Activated CD4-positive, alpha-beta memory T cell treated with anti-CD3 and anti-CD28 coated beads for 36 hours (primary cell): Measurements from ENCODE around the gene TXNRD2. TPM values are rescaled to one million over a fixed set of nuclear protein-coding genes. Genes with fewer than 3 reads are reported as not detected.
A peak's percentile ranks its signal among the peaks of the same experiment; 100 is the strongest.

Source experiments
- CTCF ChIA-PET: fragments of 350-600 bp; sonication (Branson Sonifier 250); formaldehyde crosslinking; loops from one replicate; lab custom pipeline; 2021; ENCODE audit warnings: antibody characterized with exemption, inconsistent platforms; lab: Charles Lee
- POLR2A ChIA-PET: fragments of 350-600 bp; sonication (Branson Sonifier 250); formaldehyde crosslinking; loops from one replicate; lab custom pipeline; 2021; ENCODE audit warnings: antibody characterized with exemption; lab: Charles Lee
- DNase-seq: peaks from one replicate; pipeline ENCODE4 v3.0.0-alpha.2; 2020
- H3K27ac Mint-ChIP-seq: one replicate; pipeline ENCODE4 v1.8.0; 2021; ENCODE audit warnings: mixed read lengths
- H3K27me3 Mint-ChIP-seq: one replicate; pipeline ENCODE4 v1.8.0; 2021; ENCODE audit warnings: mixed read lengths
- H3K36me3 Mint-ChIP-seq: one replicate; pipeline ENCODE4 v1.8.0; 2021; ENCODE audit warnings: mixed read lengths
- H3K4me1 Mint-ChIP-seq: one replicate; pipeline ENCODE4 v1.8.0; 2021; ENCODE audit warnings: low read depth, mixed read lengths
- H3K4me3 Mint-ChIP-seq: one replicate; pipeline ENCODE4 v1.8.0; 2021; ENCODE audit warnings: mild to moderate bottlenecking, mixed read lengths
- H3K9me3 Mint-ChIP-seq: one replicate; pipeline ENCODE4 v1.8.0; 2021; ENCODE audit warnings: mixed read lengths
- intact Hi-C: fragments of 100-400 bp; cut with micrococcal nuclease; formaldehyde crosslinking; loops from one replicate; pipeline ENCODE4 v1.15.1; 2023
- total RNA-seq, 2 experiments: library from RNA; stranded (reverse); gene quantifications; one replicate each; pipeline ENCODE4 v1.2.3, GENCODE V29; 2021

The TXNRD2 gene
- total RNA-seq, 2 experiments from 2014 or later: 23.3 to 23.4 TPM

GRCh38 chr22:19870153-19871022, 71.2 kb downstream of the TXNRD2 start:
- Mint-ChIP-seq H3K36me3 (no peaks in the 10 kb centered on the region), H3K4me3 (no peak overlapping the region), H3K4me1 (peaks cover 11% of the 10 kb centered on the region), H3K27me3 (no peaks in the 10 kb centered on the region), H3K9me3 (no peaks in the 10 kb centered on the region), H3K27ac (no peak overlapping the region)
- ChIA-PET CTCF (no interaction called here), POLR2A (no interaction called here)
- DNase-seq: peak; percentile 7
- intact Hi-C loops: no loop called here

GRCh38 chr22:19869497-19870152, 72.0 kb downstream of the TXNRD2 start:
- peaks cover 7% of the 10 kb centered on the region for H3K4me1 Mint-ChIP-seq
- intact Hi-C loops: no loop called here
- no peak overlapping the region for H3K27ac Mint-ChIP-seq
- ChIA-PET CTCF (no interaction called here), POLR2A (no interaction called here)
- H3K36me3 Mint-ChIP-seq: no peaks in the 10 kb centered on the region
- H3K27me3 Mint-ChIP-seq: no peaks in the 10 kb centered on the region
- DNase-seq: peak; percentile 4
- no peak overlapping the region for H3K4me3 Mint-ChIP-seq
- no peaks in the 10 kb centered on the region for H3K9me3 Mint-ChIP-seq

GRCh38 chr22:19868773-19869471, 72.7 kb downstream of the TXNRD2 start:
- no peak overlapping the region for H3K27ac Mint-ChIP-seq
- no peaks in the 10 kb centered on the region for H3K27me3 Mint-ChIP-seq
- intact Hi-C loops: no loop called here
- H3K4me3 Mint-ChIP-seq: no peak overlapping the region
- DNase-seq: no peak
- POLR2A ChIA-PET: no interaction called here
- no peaks in the 10 kb centered on the region for H3K9me3 Mint-ChIP-seq
- peaks cover under 1% of the 10 kb centered on the region for H3K4me1 Mint-ChIP-seq
- CTCF ChIA-PET: interaction anchor here (0.8 kb wide), 1 partner anchor 112 kb away, joined by 3 read pairs; no protein-coding TSS in a partner anchor
- H3K36me3 Mint-ChIP-seq: no peaks in the 10 kb centered on the region

GRCh38 chr22:19868333-19868732, 73.3 kb downstream of the TXNRD2 start:
- intact Hi-C loops: no loop called here
- no peak overlapping the region for H3K27ac Mint-ChIP-seq
- no peaks in the 10 kb centered on the region for H3K27me3 Mint-ChIP-seq
- H3K4me3 Mint-ChIP-seq: no peak overlapping the region
- no peaks in the 10 kb centered on the region for H3K9me3 Mint-ChIP-seq
- no peaks in the 10 kb centered on the region for H3K36me3 Mint-ChIP-seq
- no peak for DNase-seq
- ChIA-PET CTCF (interaction anchor here (0.8 kb wide), 1 partner anchor 112 kb away, joined by 3 read pairs; no protein-coding TSS in a partner anchor), POLR2A (no interaction called here)
- H3K4me1 Mint-ChIP-seq: no peaks in the 10 kb centered on the region

- intact Hi-C loops: no loop called here
- H3K9me3 Mint-ChIP-seq: no peaks in the 10 kb centered on the region
- CTCF ChIA-PET: no interaction called here
- H3K4me3 Mint-ChIP-seq: no peak overlapping the region
- no peaks in the 10 kb centered on the region for H3K27me3 Mint-ChIP-seq
- H3K4me1 Mint-ChIP-seq: no peaks in the 10 kb centered on the region
- POLR2A ChIA-PET: no interaction called here
- no peak overlapping the region for H3K27ac Mint-ChIP-seq
- H3K36me3 Mint-ChIP-seq: no peaks in the 10 kb centered on the region
- DNase-seq: no peak
Observed at GRCh38 chr22:19867617-19868016, 74.0 kb downstream of the TXNRD2 start.

- CTCF ChIA-PET: interaction anchor here (0.9 to 1.7 kb wide), 3 partner anchors 24 to 136 kb away, joined by 3 to 8 read pairs (median 5); no protein-coding TSS in a partner anchor
- POLR2A ChIA-PET: no interaction called here
- intact Hi-C loops: no loop called here
Observed at GRCh38 chr22:19866665-19867009, 75.0 kb downstream of the TXNRD2 start.

GRCh38 chr22:19865141-19865829, 76.3 kb downstream of the TXNRD2 start:
- no peak overlapping the region for H3K27ac Mint-ChIP-seq
- H3K9me3 Mint-ChIP-seq: no peaks in the 10 kb centered on the region
- DNase-seq: no peak
- ChIA-PET POLR2A (no interaction called here), CTCF (interaction anchor here (1.2 to 1.7 kb wide), 4 partner anchors 9 to 135 kb away, joined by 3 to 8 read pairs (median 4); no protein-coding TSS in a partner anchor)
- H3K4me1 Mint-ChIP-seq: no peaks in the 10 kb centered on the region
- intact Hi-C loops: no loop called here
- no peaks in the 10 kb centered on the region for H3K27me3 Mint-ChIP-seq
- no peak overlapping the region for H3K4me3 Mint-ChIP-seq
- no peaks in the 10 kb centered on the region for H3K36me3 Mint-ChIP-seq

More at GRCh38 chr22:19866665-19867009, 75.0 kb downstream of the TXNRD2 start:
- Mint-ChIP-seq H3K27ac (no peak overlapping the region), H3K9me3 (no peaks in the 10 kb centered on the region), H3K36me3 (no peaks in the 10 kb centered on the region), H3K27me3 (no peaks in the 10 kb centered on the region), H3K4me1 (no peaks in the 10 kb centered on the region), H3K4me3 (no peak overlapping the region)
- DNase-seq: no peak

GRCh38 chr22:19864538-19865106, 77.0 kb downstream of the TXNRD2 start:
- Mint-ChIP-seq H3K36me3 (no peaks in the 10 kb centered on the region), H3K27me3 (no peaks in the 10 kb centered on the region), H3K4me1 (no peaks in the 10 kb centered on the region), H3K4me3 (no peak overlapping the region), H3K27ac (no peak overlapping the region), H3K9me3 (no peaks in the 10 kb centered on the region)
- intact Hi-C loops: no loop called here
- ChIA-PET CTCF (interaction anchor here (1.2 to 1.3 kb wide), 2 partner anchors 9 to 45 kb away, joined by 3 to 4 read pairs; no protein-coding TSS in a partner anchor), POLR2A (no interaction called here)
- no peak for DNase-seq

GRCh38 chr22:19863571-19863970, 78.0 kb downstream of the TXNRD2 start:
- H3K36me3 Mint-ChIP-seq: no peaks in the 10 kb centered on the region
- POLR2A ChIA-PET: no interaction called here
- no peak overlapping the region for H3K27ac Mint-ChIP-seq
- CTCF ChIA-PET: no interaction called here
- no peaks in the 10 kb centered on the region for H3K9me3 Mint-ChIP-seq
- H3K27me3 Mint-ChIP-seq: no peaks in the 10 kb centered on the region
- intact Hi-C loops: no loop called here
- DNase-seq: no peak
- no peaks in the 10 kb centered on the region for H3K4me1 Mint-ChIP-seq
- H3K4me3 Mint-ChIP-seq: no peak overlapping the region

- no peaks in the 10 kb centered on the region for H3K36me3 Mint-ChIP-seq
- peaks cover 5% of the 10 kb centered on the region for H3K4me1 Mint-ChIP-seq
- no peak overlapping the region for H3K4me3 Mint-ChIP-seq
- no peaks in the 10 kb centered on the region for H3K9me3 Mint-ChIP-seq
- DNase-seq: no peak
- ChIA-PET POLR2A (no interaction called here), CTCF (no interaction called here)
- intact Hi-C loops: no loop called here
- H3K27ac Mint-ChIP-seq: no peak overlapping the region
- H3K27me3 Mint-ChIP-seq: no peaks in the 10 kb centered on the region
Observed at GRCh38 chr22:19862619-19863246, 78.9 kb downstream of the TXNRD2 start.
